ENCODE results near the gene CADPS2. TPM values are rescaled to one million over a fixed set of nuclear protein-coding genes. Genes with fewer than 3 reads are reported as not detected.

CADPS2 gene
- total and polyA plus RNA-seq, 8 donors: 34.2 to 83.4 (median 64.6) TPM

- H3K9me3 ChIP-seq: no peaks in the 10 kb centered on the region
- H3K4me1 ChIP-seq: no peaks in the 10 kb centered on the region
- DNase-seq (no peak), ATAC-seq (no peak)
- H3K27ac ChIP-seq: no peak overlapping the region
- H3K4me3 ChIP-seq: no peak overlapping the region
- TF ChIP-seq CTCF (IDR thresholded peaks at IDR 0.05): no peak
- intact Hi-C loops (cut with DNase I): no loop called here
- H3K36me3 ChIP-seq: no peaks in the 10 kb centered on the region
- H3K27me3 ChIP-seq: peaks cover 0 to 39% of the 10 kb centered on the region in 2 donors
Measured at GRCh38 chr7:122889116-122889515, 2.9 kb upstream of the CADPS2 start.

DNA sequence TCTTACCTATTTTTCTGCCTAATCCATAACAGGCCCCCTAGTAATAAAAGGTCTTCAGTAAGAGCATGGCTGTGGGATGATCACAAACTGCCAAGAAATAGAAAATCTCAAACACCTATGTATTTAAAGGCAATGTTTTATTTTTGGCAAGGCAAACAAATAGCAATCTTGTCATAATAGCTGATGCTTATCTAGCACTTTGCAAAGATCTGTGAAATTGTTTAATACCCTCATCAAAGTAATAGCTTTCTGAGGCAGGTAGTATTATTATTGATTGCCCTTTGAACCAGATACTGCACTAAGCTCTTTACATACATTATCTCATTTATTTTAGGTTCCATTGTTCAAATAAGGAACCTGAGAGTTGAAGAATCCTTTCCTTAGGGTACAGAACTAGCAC, 1.6 kb upstream of the CADPS2 start:
- ATAC-seq (no peak), DNase-seq (no peak)
- H3K4me1 ChIP-seq: peaks cover 0 to 8% of the 10 kb centered on the region in 2 donors
- H3K27me3 ChIP-seq: peaks cover 0 to 41% of the 10 kb centered on the region in 2 donors
- no peaks in the 10 kb centered on the region for H3K36me3 ChIP-seq
- H3K27ac ChIP-seq: no peak overlapping the region
- no peaks in the 10 kb centered on the region for H3K9me3 ChIP-seq
- no peak for TF ChIP-seq CTCF (IDR thresholded peaks at IDR 0.05)
- intact Hi-C loops (cut with DNase I): no loop called here
- H3K4me3 ChIP-seq: no peak overlapping the region

DNA sequence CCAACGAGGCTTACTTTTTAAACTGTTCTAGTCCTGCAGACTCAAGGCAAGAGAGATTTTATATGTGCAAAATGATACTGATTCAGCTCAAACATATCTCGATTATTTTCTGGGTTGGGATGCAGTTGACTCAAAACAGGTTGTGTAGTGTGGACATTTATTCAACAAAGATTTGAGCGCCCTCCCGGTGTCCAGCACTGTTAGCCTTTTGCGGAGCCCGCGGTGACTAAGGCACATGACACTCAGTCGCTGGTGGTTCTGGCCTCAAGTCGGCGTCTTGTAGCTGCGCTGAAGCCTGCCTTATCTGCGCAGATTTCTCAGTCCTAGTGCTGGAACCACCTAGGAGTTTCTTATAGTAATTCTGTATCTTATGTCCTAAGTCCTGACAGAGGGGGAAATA, 938 bp upstream of the CADPS2 start:
- no peak for TF ChIP-seq CTCF (IDR thresholded peaks at IDR 0.05)
- DNase-seq (peak; percentile 46 to 84 (median 78)), ATAC-seq (peak; percentile 75)
- no peaks in the 10 kb centered on the region for H3K9me3 ChIP-seq
- intact Hi-C loops (cut with DNase I): no loop called here
- H3K4me3 ChIP-seq: peak overlapping the region; percentile 64 to 71
- peak overlapping the region; percentile 92 to 94 for H3K27ac ChIP-seq
- H3K4me1 ChIP-seq: peaks cover 0 to 9% of the 10 kb centered on the region in 2 donors
- no peaks in the 10 kb centered on the region for H3K36me3 ChIP-seq
- peaks cover 0 to 41% of the 10 kb centered on the region in 2 donors for H3K27me3 ChIP-seq

DNA sequence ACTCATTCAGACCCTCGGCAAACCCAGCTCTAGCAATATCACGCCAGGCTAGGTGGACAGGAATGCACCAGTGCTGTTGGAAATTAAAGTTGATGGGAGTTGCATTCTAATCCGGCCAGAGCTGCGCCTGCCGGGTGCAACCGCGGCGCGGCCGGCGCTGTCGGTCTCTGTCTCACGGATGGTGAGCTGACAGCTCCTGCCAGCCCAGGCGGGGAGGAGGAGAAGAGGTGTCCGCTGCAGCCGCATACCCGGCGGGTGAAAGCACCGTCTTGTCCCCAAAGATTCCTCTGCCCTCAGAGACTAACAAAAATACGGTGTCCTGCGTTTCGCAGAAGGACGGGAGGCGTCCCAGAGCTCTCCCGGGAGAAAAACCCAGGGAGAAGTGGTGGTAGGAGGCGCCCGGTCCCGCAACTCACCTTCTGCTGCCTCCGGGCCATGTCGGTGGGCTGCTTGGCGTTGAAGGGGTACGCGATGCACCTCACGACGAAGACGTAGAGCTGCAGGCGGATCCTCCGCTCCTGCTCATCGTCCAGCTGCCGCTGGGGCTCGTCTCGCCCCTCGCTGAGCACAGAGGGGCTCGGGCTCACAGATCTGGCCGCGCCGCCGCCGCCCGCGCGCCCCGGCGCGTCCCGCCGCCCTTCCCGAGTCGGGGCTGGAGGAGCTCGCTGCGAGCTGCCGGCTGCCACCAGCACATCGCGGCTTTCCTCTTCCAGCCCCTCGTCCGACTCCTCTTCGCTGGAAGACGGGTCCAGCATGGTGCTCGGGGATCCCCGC, 490 bp downstream of the CADPS2 start:
- Histone ChIP-seq H3K4me1 (peaks cover 8 to 16% of the 10 kb centered on the region in 2 donors), H3K9me3 (no peaks in the 10 kb centered on the region), H3K36me3 (no peaks in the 10 kb centered on the region), H3K4me3 (peak overlapping the region; percentile 64 to 71), H3K27me3 (peaks cover 0 to 41% of the 10 kb centered on the region in 2 donors), H3K27ac (peak overlapping the region; percentile 92 to 94)
- ATAC-seq (peak; percentile 32), DNase-seq (peak; percentile 30 to 84 (median 40))
- TF ChIP-seq CTCF (IDR thresholded peaks at IDR 0.05): no peak
- intact Hi-C loops (cut with DNase I): no loop called here

- Histone ChIP-seq H3K36me3 (no peaks in the 10 kb centered on the region), H3K27ac (peak overlapping the region in 1 of 2 donors; percentile 94), H3K27me3 (peaks cover 0 to 41% of the 10 kb centered on the region in 2 donors), H3K4me3 (peak overlapping the region; percentile 64 to 71), H3K9me3 (no peaks in the 10 kb centered on the region), H3K4me1 (peaks cover 14 to 21% of the 10 kb centered on the region in 2 donors)
- TF ChIP-seq CTCF (IDR thresholded peaks at IDR 0.05): no peak
- intact Hi-C loops (cut with DNase I): no loop called here
- no peak for ATAC-seq
- DNase-seq: no peak
Measured at GRCh38 chr7:122884186-122884585, 2.1 kb downstream of the CADPS2 start.
